Activated naive CD4-positive, alpha-beta T cell treated with anti-CD3 and anti-CD28 coated beads, Interleukin-2, amount 50 U/mL, for 24 hours (primary cell): ENCODE results near the gene CLIP1.
A peak's percentile ranks its signal among the peaks of the same experiment; 100 is the strongest.
"Not testable (repeated sequence)": the region's sequence is repeated elsewhere in the genome, so short reads cannot be mapped to it uniquely, and the experiment has no call there.

Experiments
- H3K27ac Mint-ChIP-seq: one replicate; pipeline ENCODE4 v1.8.0; 2021; ENCODE audit warnings: mild to moderate bottlenecking, mixed read lengths
- H3K27me3 Mint-ChIP-seq: one replicate; pipeline ENCODE4 v1.8.0; 2021; ENCODE audit warnings: mixed read lengths
- H3K36me3 Mint-ChIP-seq: one replicate; pipeline ENCODE4 v1.8.0; 2021; ENCODE audit warnings: mixed read lengths
- H3K4me1 Mint-ChIP-seq: one replicate; pipeline ENCODE4 v1.8.0; 2021; ENCODE audit warnings: mixed read lengths
- H3K4me3 Mint-ChIP-seq: one replicate; pipeline ENCODE4 v1.8.0; 2021; ENCODE audit warnings: mild to moderate bottlenecking, mixed read lengths
- H3K9me3 Mint-ChIP-seq: one replicate; pipeline ENCODE4 v1.8.0; 2021; ENCODE audit warnings: mixed read lengths

CLIP1 gene

DNA sequence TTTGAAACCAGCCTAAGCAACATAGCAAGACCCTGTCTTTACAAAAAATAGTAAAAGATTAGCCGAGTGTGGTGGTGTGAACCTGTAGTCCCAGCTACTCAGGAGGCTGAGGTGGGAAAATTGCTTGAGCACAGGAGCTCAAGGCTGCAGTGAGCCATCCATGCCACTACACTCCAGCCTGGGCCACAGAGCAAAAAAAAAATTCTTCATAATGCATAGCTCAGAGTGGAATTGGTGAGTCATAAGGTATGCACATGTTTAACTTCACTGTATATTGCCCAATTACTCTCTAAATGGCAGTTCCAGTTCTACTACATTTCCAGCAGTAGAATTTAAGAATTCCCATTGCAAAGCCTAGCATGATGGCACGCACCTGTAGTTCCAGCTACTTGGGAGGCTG, 26.8 kb upstream of the CLIP1 start:
- Mint-ChIP-seq H3K4me1 (peaks cover 25% of the 10 kb centered on the region), H3K4me3 (no peak overlapping the region), H3K27ac (no peak overlapping the region), H3K36me3 (no peaks in the 10 kb centered on the region), H3K9me3 (no peaks in the 10 kb centered on the region), H3K27me3 (no peaks in the 10 kb centered on the region)

DNA sequence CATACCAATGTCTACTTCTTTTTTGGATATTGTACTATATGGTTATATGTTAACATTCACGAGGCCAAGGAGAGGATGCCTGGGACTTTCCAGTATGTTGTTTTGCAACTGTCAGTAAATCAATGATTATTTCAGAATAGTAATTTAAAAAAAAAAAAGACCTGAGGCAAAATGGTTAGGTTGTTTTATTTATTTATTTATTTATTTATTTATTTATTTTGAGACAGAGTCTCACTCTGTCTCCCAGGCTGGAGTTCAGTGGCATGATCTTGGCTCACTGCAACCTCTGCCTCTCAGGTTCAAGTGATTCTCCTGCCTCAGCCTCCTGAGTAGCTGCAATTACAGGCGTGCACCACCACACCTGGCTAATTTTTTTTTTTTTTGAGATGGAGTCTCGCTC, 25.4 kb upstream of the CLIP1 start:
- not testable (repeated sequence) for H3K4me3 Mint-ChIP-seq, H3K27me3 Mint-ChIP-seq, H3K9me3 Mint-ChIP-seq, H3K27ac Mint-ChIP-seq, H3K36me3 Mint-ChIP-seq, H3K4me1 Mint-ChIP-seq

DNA sequence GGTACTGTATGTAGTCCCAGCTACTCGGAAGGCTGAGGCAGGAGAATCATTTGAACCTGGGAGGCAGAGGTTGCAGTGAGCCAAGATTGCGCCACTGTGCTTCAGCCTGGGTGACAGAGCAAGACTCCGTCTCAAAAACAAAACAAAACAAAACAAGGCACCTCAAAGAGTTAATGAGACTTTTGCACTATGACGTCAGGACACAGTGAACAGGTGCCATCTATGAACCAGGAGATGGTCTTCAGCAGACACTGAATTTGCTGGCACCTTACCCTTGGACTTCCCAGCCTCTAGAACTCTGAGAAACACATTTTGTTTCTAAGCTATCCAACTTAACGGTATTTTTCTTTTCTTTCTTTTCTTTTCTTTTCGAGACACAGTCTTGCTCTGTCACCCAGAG, 23.9 kb upstream of the CLIP1 start:
- not testable (repeated sequence) for H3K9me3 Mint-ChIP-seq, H3K27me3 Mint-ChIP-seq, H3K4me1 Mint-ChIP-seq, H3K4me3 Mint-ChIP-seq, H3K27ac Mint-ChIP-seq, H3K36me3 Mint-ChIP-seq

GRCh38 chr12:122444071-122444470, 21.6 kb upstream of the CLIP1 start:
- H3K27me3 Mint-ChIP-seq, H3K36me3 Mint-ChIP-seq, H3K9me3 Mint-ChIP-seq, H3K4me1 Mint-ChIP-seq, H3K4me3 Mint-ChIP-seq, H3K27ac Mint-ChIP-seq: not testable (repeated sequence)

DNA sequence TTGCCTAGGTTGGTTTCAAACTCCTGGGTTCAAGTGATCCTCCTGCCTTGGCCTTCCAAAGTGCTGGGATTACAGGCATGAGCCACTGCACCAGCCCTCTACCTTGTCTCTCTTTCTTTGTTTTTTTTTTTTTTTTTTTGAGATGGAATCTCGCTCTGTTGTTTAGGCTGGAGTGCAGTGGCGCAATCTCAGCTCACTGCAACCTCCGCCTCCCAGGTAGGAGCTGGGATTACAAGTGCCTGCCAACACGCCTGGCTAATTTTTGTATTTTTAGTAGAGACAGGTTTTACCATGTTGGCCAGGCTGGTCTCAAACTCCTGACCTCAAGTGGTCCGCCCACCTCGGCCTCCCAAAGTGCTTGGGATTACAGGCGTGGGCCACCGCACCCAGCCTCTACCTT, 16.4 kb upstream of the CLIP1 start:
- H3K4me1 Mint-ChIP-seq, H3K36me3 Mint-ChIP-seq, H3K9me3 Mint-ChIP-seq, H3K4me3 Mint-ChIP-seq, H3K27ac Mint-ChIP-seq, H3K27me3 Mint-ChIP-seq: not testable (repeated sequence)

DNA sequence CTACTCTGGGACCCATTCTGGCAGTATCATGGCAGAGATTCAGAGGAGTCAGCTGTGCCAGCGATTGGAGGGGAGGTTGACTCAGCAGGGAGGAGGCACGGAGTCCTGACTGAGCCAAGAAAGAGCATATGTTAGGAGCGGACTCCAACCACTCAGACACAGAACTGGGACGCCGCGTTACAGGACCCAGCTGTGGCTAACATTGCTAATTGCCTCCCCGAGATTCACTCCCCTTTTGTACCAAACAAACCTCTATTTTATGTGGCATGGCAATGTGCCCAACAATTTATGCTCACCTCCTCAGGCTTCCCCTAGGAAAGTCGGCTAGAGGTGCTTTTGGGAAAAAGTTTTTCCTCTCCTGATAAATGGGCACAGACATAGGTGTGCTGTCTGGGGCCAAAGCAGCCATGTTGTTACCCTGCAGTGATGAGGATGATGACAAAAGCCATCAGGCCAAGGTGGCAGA, 15.2 kb upstream of the CLIP1 start:
- no peaks in the 10 kb centered on the region for H3K27me3 Mint-ChIP-seq
- no peak overlapping the region for H3K27ac Mint-ChIP-seq
- no peaks in the 10 kb centered on the region for H3K9me3 Mint-ChIP-seq

GRCh38 chr12:122435186-122435585, 12.7 kb upstream of the CLIP1 start:
- Mint-ChIP-seq H3K4me1 (no peaks in the 10 kb centered on the region), H3K4me3 (no peak overlapping the region)

More for the DNA sequence above, 15.2 kb upstream of the CLIP1 start:
- Mint-ChIP-seq H3K4me1 (no peaks in the 10 kb centered on the region), H3K36me3 (no peaks in the 10 kb centered on the region), H3K4me3 (no peak overlapping the region)

GRCh38 chr12:122429043-122429442, 6.6 kb upstream of the CLIP1 start:
- H3K27me3 Mint-ChIP-seq, H3K9me3 Mint-ChIP-seq, H3K36me3 Mint-ChIP-seq, H3K4me3 Mint-ChIP-seq, H3K4me1 Mint-ChIP-seq, H3K27ac Mint-ChIP-seq: not testable (repeated sequence)

More at GRCh38 chr12:122435186-122435585, 12.7 kb upstream of the CLIP1 start:
- no peaks in the 10 kb centered on the region for H3K9me3 Mint-ChIP-seq
- H3K27me3 Mint-ChIP-seq: no peaks in the 10 kb centered on the region
- no peak overlapping the region for H3K27ac Mint-ChIP-seq
- no peaks in the 10 kb centered on the region for H3K36me3 Mint-ChIP-seq

- no peak overlapping the region for H3K27ac Mint-ChIP-seq
These were observed 4.9 kb upstream of the CLIP1 start for GRCh38 chr12:122427403-122427802.

GRCh38 chr12:122423258-122424165, 1.0 kb upstream of the CLIP1 start:
- peaks cover 28% of the 10 kb centered on the region for H3K4me1 Mint-ChIP-seq
- H3K4me3 Mint-ChIP-seq: peak overlapping the region; percentile 89
- H3K9me3 Mint-ChIP-seq: no peaks in the 10 kb centered on the region
- H3K36me3 Mint-ChIP-seq: no peaks in the 10 kb centered on the region
- peak overlapping the region; percentile 43 for H3K27ac Mint-ChIP-seq
- no peaks in the 10 kb centered on the region for H3K27me3 Mint-ChIP-seq

More at GRCh38 chr12:122427403-122427802, 4.9 kb upstream of the CLIP1 start:
- no peaks in the 10 kb centered on the region for H3K36me3 Mint-ChIP-seq
- H3K4me1 Mint-ChIP-seq: peaks cover 7% of the 10 kb centered on the region
- no peak overlapping the region for H3K4me3 Mint-ChIP-seq
- no peaks in the 10 kb centered on the region for H3K27me3 Mint-ChIP-seq
- no peaks in the 10 kb centered on the region for H3K9me3 Mint-ChIP-seq

DNA sequence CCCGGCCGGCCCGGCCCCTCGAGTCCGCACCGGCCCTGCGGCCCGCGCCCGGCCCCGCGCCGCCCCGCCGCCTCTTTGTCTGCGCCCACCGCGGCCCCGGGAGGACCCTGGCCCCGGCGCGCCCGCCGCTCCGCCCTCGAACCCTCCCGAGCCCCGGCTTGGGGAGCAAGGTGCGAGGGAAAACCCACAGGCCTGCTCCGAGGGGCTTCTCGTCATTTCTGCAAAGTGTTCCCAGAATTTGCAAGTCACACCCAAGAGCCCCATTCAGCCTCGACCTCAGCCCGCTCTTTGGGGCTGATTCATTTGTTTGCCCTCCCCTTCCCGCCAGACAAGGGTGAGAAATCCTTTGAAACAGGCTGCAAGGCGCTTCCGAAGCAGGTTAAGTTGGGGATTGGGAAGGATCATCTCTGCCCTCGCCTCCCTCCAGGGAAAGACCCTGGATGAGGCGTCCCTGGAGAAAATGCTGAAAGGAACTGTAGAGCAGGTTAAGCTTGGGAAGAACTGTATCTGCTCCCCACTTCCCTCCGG, 325 bp upstream of the CLIP1 start:
- Mint-ChIP-seq H3K9me3 (no peaks in the 10 kb centered on the region), H3K4me1 (peaks cover 34% of the 10 kb centered on the region), H3K27ac (peak overlapping the region; percentile 93), H3K27me3 (no peaks in the 10 kb centered on the region), H3K36me3 (no peaks in the 10 kb centered on the region), H3K4me3 (peak overlapping the region; percentile 89)

DNA sequence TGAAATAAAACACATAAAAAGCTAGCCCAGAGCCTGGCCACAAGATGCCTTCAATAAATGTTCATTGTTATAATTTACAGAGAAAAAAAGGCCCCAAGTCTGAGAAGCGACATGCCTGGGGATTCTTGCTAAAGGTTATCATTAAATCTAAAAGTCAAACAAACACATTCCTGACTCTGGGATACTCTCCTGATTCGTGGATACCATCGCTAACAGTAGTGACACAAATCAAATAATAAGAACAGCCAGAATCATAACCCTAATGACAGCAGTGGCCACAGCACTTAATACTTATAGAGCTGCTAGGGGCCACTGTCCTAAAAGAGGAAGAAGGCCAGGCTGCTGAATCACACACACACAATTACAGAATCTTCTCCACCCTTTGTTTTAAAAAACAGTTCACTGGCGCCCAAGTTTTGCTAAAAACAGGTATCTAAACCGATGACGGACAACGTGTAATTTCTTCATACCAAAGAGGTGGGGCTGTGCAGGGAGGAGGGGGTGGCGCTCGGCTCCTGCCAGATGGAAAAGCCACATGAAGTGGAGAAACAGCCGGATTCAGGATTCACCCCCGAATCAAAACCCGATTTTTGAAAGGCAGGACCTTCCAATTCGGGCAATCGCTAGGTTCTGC, 1.2 kb downstream of the CLIP1 start:
- Mint-ChIP-seq H3K27ac (peak overlapping the region; percentile 84), H3K27me3 (no peaks in the 10 kb centered on the region), H3K36me3 (no peaks in the 10 kb centered on the region), H3K4me1 (peaks cover 39% of the 10 kb centered on the region), H3K9me3 (no peaks in the 10 kb centered on the region), H3K4me3 (peak overlapping the region; percentile 93)

GRCh38 chr12:122420471-122421162, 1.9 kb downstream of the CLIP1 start:
- H3K27ac Mint-ChIP-seq: peak overlapping the region; percentile 41
- no peaks in the 10 kb centered on the region for H3K36me3 Mint-ChIP-seq
- H3K4me1 Mint-ChIP-seq: peaks cover 43% of the 10 kb centered on the region
- no peaks in the 10 kb centered on the region for H3K27me3 Mint-ChIP-seq
- no peaks in the 10 kb centered on the region for H3K9me3 Mint-ChIP-seq
- H3K4me3 Mint-ChIP-seq: peak overlapping the region; percentile 93

DNA sequence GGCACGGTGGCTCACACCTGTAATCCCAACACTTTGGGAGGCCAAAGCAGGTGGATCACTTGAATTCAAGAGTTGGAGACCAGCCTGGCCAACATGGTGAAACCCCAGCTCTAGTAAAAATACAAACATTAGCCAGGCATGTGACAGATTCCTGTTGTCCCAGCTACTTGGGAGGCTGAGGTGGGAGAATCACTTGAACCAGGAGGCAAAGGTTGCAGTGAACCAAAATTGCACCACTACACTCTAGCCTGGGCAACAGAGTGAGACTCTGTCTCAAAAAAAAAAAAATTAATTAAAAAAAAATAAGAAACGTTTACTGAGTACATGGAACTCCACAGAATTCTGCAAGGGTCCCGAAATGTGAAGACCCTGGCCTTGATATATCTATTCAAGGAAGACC, 3.4 kb downstream of the CLIP1 start:
- H3K36me3 Mint-ChIP-seq, H3K4me3 Mint-ChIP-seq, H3K9me3 Mint-ChIP-seq, H3K27ac Mint-ChIP-seq, H3K27me3 Mint-ChIP-seq: not testable (repeated sequence)
- peaks cover 45% of the 10 kb centered on the region for H3K4me1 Mint-ChIP-seq

DNA sequence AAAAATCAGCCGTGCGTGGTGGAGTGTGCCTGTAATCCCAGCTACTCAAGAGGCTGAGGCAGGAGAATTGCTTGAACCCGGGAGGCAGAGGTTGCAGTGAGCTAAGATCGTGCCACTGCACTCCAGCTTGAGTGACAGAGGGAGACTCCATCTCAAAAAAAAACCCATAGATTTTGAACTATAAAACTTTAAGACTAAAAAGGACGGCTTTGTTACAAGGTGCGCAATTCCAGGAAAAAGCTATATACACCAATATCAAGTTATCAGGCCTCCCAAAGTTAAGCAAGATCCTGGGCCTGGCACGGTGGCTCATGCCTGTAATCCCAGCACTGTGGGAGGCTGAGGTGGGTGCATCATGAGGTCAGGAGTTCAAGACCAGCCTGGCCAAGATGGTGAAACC, 6.8 kb downstream of the CLIP1 start:
- H3K4me1 Mint-ChIP-seq: peaks cover 60% of the 10 kb centered on the region
- H3K9me3 Mint-ChIP-seq, H3K4me3 Mint-ChIP-seq, H3K27ac Mint-ChIP-seq, H3K36me3 Mint-ChIP-seq, H3K27me3 Mint-ChIP-seq: not testable (repeated sequence)
